Glutamatergic neuron (in vitro differentiated cells): ENCODE results near the gene ANXA1. TPM values are rescaled to one million over a fixed set of nuclear protein-coding genes. Genes with fewer than 3 reads are reported as not detected.

Experiments
- DNase-seq: peaks from one replicate; pipeline ENCODE4 v3.0.0; 2022
- H3K27ac Mint-ChIP-seq: one replicate; pipeline ENCODE4 v1.8.0; 2020; ENCODE audit warnings: mild to moderate bottlenecking, mixed read lengths, inconsistent platforms; ENCODE audit not compliant: unreplicated experiment
- H3K27me3 Mint-ChIP-seq: one replicate; pipeline ENCODE4 v1.8.0; 2020; ENCODE audit warnings: mild to moderate bottlenecking, moderate library complexity, mixed read lengths, inconsistent platforms; ENCODE audit not compliant: unreplicated experiment
- H3K36me3 Mint-ChIP-seq: one replicate; pipeline ENCODE4 v1.8.0; 2020; ENCODE audit warnings: mild to moderate bottlenecking, mixed read lengths, inconsistent platforms; ENCODE audit not compliant: unreplicated experiment
- H3K4me1 Mint-ChIP-seq: one replicate; pipeline ENCODE4 v1.8.0; 2020; ENCODE audit warnings: mild to moderate bottlenecking, low read depth, mixed read lengths, inconsistent platforms; ENCODE audit not compliant: unreplicated experiment
- H3K4me3 Mint-ChIP-seq: one replicate; pipeline ENCODE4 v1.8.0; 2020; ENCODE audit warnings: mild to moderate bottlenecking, mixed read lengths, inconsistent platforms; ENCODE audit not compliant: unreplicated experiment
- H3K9me3 Mint-ChIP-seq: one replicate; pipeline ENCODE4 v1.8.0; 2020; ENCODE audit warnings: mild to moderate bottlenecking, moderate library complexity, mixed read lengths, inconsistent platforms; ENCODE audit not compliant: unreplicated experiment
- CTCF ChIP-seq: fragments of 200-600 bp; sonication (generic); IDR thresholded peaks from one replicate; pipeline ENCODE4 v1.5.0; 2021; ENCODE audit not compliant: partially characterized antibody, unreplicated experiment
- total RNA-seq: library from RNA; stranded (reverse); fragmentation: NEBNext Ultra II Directional; extraction: Animal tissue kit (Norgen Biotek cat#: 25700); gene quantifications from one replicate; pipeline ENCODE4 v1.2.1, GENCODE V29; 2021; ENCODE audit not compliant: unreplicated experiment

The ANXA1 gene
- total RNA-seq, 1 donor from 2014 or later: not detected

GRCh38 chr9:73138516-73138915, 13.1 kb upstream of the ANXA1 start:
- no peak for TF ChIP-seq CTCF
- H3K4me3 Mint-ChIP-seq: no peak overlapping the region
- H3K4me1 Mint-ChIP-seq: no peaks in the 10 kb centered on the region
- H3K36me3 Mint-ChIP-seq: no peaks in the 10 kb centered on the region
- H3K9me3 Mint-ChIP-seq: no peaks in the 10 kb centered on the region
- no peak for DNase-seq
- no peak overlapping the region for H3K27ac Mint-ChIP-seq
- no peaks in the 10 kb centered on the region for H3K27me3 Mint-ChIP-seq

DNA sequence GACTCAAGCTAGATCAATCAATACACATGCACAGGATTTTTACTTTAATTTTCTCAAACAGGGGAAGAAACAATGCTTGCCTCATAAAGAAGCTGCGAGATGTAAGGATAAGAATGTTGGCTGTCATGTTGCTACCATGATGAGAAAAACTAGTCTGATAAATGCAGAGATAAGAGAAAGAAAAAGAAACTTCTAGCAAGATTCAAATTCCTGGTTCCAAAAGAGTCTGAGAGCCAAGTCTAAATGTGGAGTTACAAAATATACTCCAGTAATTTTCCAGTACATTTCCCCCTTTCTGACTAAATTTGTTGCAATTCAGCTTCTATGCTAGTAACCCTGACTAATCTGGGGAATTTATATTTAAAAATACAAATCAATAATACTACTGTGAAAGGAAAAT, 10.4 kb upstream of the ANXA1 start:
- H3K4me1 Mint-ChIP-seq: no peaks in the 10 kb centered on the region
- H3K27ac Mint-ChIP-seq: no peak overlapping the region
- H3K9me3 Mint-ChIP-seq: no peaks in the 10 kb centered on the region
- no peaks in the 10 kb centered on the region for H3K36me3 Mint-ChIP-seq
- no peak for DNase-seq
- H3K4me3 Mint-ChIP-seq: no peak overlapping the region
- H3K27me3 Mint-ChIP-seq: peaks cover 3% of the 10 kb centered on the region
- no peak for TF ChIP-seq CTCF

GRCh38 chr9:73143711-73144328, 7.8 kb upstream of the ANXA1 start:
- no peaks in the 10 kb centered on the region for H3K9me3 Mint-ChIP-seq

DNA sequence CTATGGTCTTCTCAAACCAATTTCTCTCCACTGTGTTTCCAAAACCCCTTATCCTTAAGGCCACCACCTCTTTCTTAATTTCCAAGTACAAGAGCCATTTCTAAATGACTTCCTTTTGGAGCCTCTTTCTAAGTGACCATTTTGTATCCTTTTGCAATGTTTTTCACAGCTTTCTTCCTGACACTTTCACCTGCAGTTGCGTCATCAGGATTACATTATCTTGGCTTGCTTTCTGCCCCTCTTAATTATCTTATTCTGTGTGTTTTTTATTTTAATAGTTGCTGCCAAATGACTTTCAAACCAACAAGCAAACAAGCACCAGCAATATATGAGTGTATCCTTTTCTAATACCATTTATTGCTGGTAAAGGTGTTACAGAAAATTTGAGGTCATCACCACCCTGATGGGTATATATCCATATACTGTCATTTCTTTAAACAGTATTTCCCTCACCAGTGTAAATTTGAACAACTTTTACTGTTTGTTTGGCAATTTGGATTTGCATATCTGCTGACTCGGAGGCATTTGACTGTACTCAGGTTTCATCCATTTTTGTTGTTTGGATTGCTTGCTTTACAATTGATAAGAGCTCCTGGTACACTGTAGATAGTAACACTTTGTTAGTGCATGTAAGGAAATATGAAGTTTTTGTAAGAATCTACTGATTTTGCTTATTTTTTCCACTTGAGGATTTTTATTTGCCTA, 5.4 kb upstream of the ANXA1 start:
- TF ChIP-seq CTCF: no peak
- no peaks in the 10 kb centered on the region for H3K36me3 Mint-ChIP-seq
- H3K27ac Mint-ChIP-seq: no peak overlapping the region
- peaks cover 3% of the 10 kb centered on the region for H3K27me3 Mint-ChIP-seq
- no peaks in the 10 kb centered on the region for H3K9me3 Mint-ChIP-seq
- H3K4me3 Mint-ChIP-seq: no peak overlapping the region
- peaks cover 3% of the 10 kb centered on the region for H3K4me1 Mint-ChIP-seq
- DNase-seq: no peak

More at GRCh38 chr9:73143711-73144328, 7.8 kb upstream of the ANXA1 start:
- peaks cover 3% of the 10 kb centered on the region for H3K27me3 Mint-ChIP-seq
- H3K27ac Mint-ChIP-seq: no peak overlapping the region
- TF ChIP-seq CTCF: no peak
- H3K4me1 Mint-ChIP-seq: no peaks in the 10 kb centered on the region
- no peak for DNase-seq
- H3K4me3 Mint-ChIP-seq: no peak overlapping the region
- H3K36me3 Mint-ChIP-seq: no peaks in the 10 kb centered on the region

- Mint-ChIP-seq H3K9me3 (no peaks in the 10 kb centered on the region), H3K27me3 (peaks cover 3% of the 10 kb centered on the region), H3K4me3 (no peak overlapping the region), H3K27ac (no peak overlapping the region), H3K4me1 (peaks cover 3% of the 10 kb centered on the region), H3K36me3 (no peaks in the 10 kb centered on the region)
- DNase-seq: no peak
- TF ChIP-seq CTCF: no peak
Observed at GRCh38 chr9:73148447-73148937, 3.2 kb upstream of the ANXA1 start.
